ENCODE data around the gene RHCE. TPM values are rescaled to one million over a fixed set of nuclear protein-coding genes. Genes with fewer than 3 reads are reported as not detected.

The RHCE gene
- total RNA-seq, 1 experiment from 2014 or later, result not detected

GRCh38 chr1:25432749-25433388 lies 12.2 kb upstream of the RHCE start:
- Histone ChIP-seq H3K4me3 (ENCODE audit: low read depth in 2 of 2, low read length in 2 of 2) (peak overlapping the region in 1 of 2 experiments; percentile 98; a peak in 1 of 4 replicates), H3K27me3 (ENCODE audit: control insufficient read depth, insufficient read depth, low read length) (no peaks in the 10 kb centered on the region), H3K9me3 (ENCODE audit: control insufficient read depth, insufficient read depth, low read depth, low read length) (no peaks in the 10 kb centered on the region), H3K27ac (ENCODE audit: low read length) (no peak overlapping the region), H3K36me3 (ENCODE audit: control insufficient read depth, insufficient read depth, low read length) (no peaks in the 10 kb centered on the region; the same call in 1 of the 2 replicates), H3K4me1 (ENCODE audit: control insufficient read depth, insufficient read depth, low read length) (peaks cover 33% of the 10 kb centered on the region)
- POLR2A ChIA-PET, result no interaction called here
- DNase-seq (ENCODE audit: low read depth, low spot score) (no peak), ATAC-seq (no peak)
- BruUV-seq (replicated peaks), result no TSS peak
- in situ Hi-C loops (cut with HindIII; ENCODE audit: low pct_unique_long_range_greater_than_20kb, low sequenced_read_pairs), result no loop called here
- TF ChIP-seq TCF7L2 (IDR thresholded peaks at IDR 0.05; ENCODE audit: low read depth, low read length) (no peak), REST (IDR thresholded peaks at IDR 0.05; ENCODE audit: insufficient read depth in 1 of 2, low read depth in 2 of 2, low read length in 1 of 2) (no peak), CTCF (IDR thresholded peaks at IDR 0.05) (no peak), POLR2AphosphoS5 (IDR thresholded peaks at IDR 0.05; ENCODE audit: low read depth, low read length) (no peak), SIN3A (IDR thresholded peaks at IDR 0.05; ENCODE audit: borderline replicate concordance, insufficient read depth, low read depth, low read length) (no peak)
- CTCF ChIA-PET, result no interaction called here
- intact Hi-C loops (cut with micrococcal nuclease; ENCODE audit: unreplicated experiment), result no loop called here

- BruUV-seq (replicated peaks), result no TSS peak
- peak overlapping the region; percentile 62 for H3K27ac ChIP-seq (ENCODE audit: low read length)
- ATAC-seq, result no peak
- ChIA-PET CTCF (interaction anchor here (0.6 kb wide), 1 partner anchor 102 kb away, joined by 7 read pairs; no protein-coding TSS in a partner anchor), POLR2A (no interaction called here)
- TF ChIP-seq POLR2AphosphoS5 (IDR thresholded peaks at IDR 0.05; ENCODE audit: low read depth, low read length) (no peak), TCF7L2 (IDR thresholded peaks at IDR 0.05; ENCODE audit: low read depth, low read length) (no peak), REST (IDR thresholded peaks at IDR 0.05; ENCODE audit: insufficient read depth in 1 of 2, low read depth in 2 of 2, low read length in 1 of 2) (no peak), SIN3A (IDR thresholded peaks at IDR 0.05; ENCODE audit: borderline replicate concordance, insufficient read depth, low read depth, low read length) (no peak), CTCF (IDR thresholded peaks at IDR 0.05) (no peak)
- H3K4me3 ChIP-seq (ENCODE audit: low read depth in 2 of 2, low read length in 2 of 2), result peak overlapping the region; percentile 73 to 98
- no peak for DNase-seq (ENCODE audit: low read depth, low spot score)
- H3K27me3 ChIP-seq (ENCODE audit: control insufficient read depth, insufficient read depth, low read length), result no peaks in the 10 kb centered on the region
- no peaks in the 10 kb centered on the region for H3K9me3 ChIP-seq (ENCODE audit: control insufficient read depth, insufficient read depth, low read depth, low read length)
- H3K4me1 ChIP-seq (ENCODE audit: control insufficient read depth, insufficient read depth, low read length), result peaks cover 33% of the 10 kb centered on the region
- H3K36me3 ChIP-seq (ENCODE audit: control insufficient read depth, insufficient read depth, low read length), result no peaks in the 10 kb centered on the region; the same call in 1 of the 2 replicates
- in situ Hi-C loops (cut with HindIII; ENCODE audit: low pct_unique_long_range_greater_than_20kb, low sequenced_read_pairs) (no loop called here), intact Hi-C loops (cut with micrococcal nuclease; ENCODE audit: unreplicated experiment) (no loop called here)
Measured at GRCh38 chr1:25431955-25432719, 11.5 kb upstream of the RHCE start.

Measured in Panc1 (cell line).